ENCODE results near the gene SYMPK.

The SYMPK gene

DNA sequence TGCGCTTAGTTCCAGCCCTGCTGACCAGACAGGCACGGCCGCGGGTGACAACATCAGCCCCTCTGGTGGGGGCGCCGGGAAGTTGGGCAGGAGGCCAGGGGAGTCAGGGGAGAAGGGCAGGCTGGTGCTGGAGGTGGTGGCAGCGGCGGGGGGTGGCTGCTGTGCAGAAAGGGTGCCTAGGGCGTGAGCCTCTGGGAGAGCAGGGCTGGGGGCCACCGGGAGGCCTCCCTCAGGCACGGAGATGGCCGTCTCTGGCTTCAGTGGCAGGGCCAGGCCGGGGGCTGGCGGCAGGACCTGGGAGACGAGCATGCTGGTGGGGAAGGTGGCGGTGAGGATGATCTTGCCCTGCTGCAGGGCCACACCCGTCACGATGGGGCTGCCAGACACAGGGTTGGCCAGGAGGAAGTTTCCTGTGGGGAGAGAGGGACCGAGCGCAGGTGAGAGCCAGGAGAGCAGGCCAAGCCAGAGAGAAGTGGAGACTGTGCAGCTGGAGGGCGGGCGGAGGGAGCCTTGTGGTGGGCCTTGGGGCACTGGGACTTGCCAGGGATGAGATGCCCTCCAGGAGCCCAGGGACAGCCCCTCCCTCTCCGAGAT lies 97.1 kb downstream of the SYMPK start:
- DNase-seq: no peak
